HT1080 (cell line): Measurements from ENCODE around the gene KCNIP4. TPM values are rescaled to one million over a fixed set of nuclear protein-coding genes. Genes with fewer than 3 reads are reported as not detected.

Experiments
- DNase-seq: peaks from one replicate; pipeline ENCODE4 v3.0.0-alpha.2; 2015; ENCODE audit warnings: low read depth
- total RNA-seq: library from RNA; depleted of rRNA; stranded (reverse); fragments of >200 nt; shearing (Covaris generic); gene quantifications from 2 replicates; pipeline ENCODE4 v1.2.3, GENCODE V29; 2014

Gene KCNIP4
- total RNA-seq, 1 experiment from 2014 or later = not detected

DNA sequence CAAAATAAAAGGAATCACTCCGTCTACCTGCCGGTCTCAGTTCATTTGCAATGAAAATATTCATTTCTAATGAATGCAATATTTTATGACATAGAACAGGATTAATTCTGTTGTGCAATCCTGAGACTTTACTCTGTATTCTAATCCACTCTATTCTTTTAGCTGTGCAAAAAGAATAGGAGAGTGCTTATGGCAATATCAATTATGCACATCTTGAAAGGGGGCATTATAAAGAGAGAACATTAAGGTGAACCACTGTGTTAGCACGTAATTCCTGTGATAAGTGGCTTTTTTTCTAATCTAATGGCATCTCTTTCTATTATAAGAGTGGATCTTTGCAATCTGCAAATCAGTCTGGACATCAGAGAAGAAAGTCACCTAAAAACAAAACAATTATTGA lies 99.5 kb downstream of the KCNIP4 start:
- no peak for DNase-seq

DNA sequence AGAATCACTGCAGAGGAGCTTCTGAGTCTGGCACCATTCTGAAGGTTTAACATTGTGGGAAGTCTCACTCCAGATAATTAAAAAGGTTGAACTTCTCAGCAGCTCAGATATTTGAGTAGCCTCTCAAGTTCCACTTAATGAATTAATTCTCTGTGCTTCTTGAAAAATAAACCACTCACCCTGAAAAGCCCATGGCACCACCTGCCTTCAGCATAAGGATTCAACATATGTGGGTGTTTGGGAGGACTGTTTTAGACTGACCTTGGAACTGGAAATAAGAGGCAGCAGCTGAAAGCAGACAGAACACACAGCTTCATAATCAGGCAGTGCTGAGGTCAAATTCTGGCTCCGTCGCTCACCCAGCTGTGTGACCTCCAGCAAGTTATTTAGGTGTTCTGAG lies 100.6 kb downstream of the KCNIP4 start:
- DNase-seq = no peak

DNA sequence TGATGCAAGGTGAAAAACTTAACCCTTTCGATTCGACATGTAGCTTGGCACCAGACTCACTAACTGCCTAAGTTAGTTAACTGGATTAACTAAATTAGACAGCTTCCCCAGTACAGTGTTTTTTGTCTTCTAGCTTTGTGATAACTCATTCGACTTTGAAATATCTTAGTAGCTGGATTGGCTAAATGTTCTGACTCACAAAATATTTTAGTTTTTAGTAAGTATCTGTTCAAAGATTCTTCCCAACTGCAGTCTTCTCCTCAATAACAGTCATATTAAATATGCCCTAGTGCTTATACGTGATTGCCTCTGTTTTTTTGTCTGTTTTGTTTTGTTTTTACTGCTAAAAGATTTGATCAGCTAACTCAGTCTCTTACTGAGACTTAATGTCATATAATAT lies 102.9 kb downstream of the KCNIP4 start:
- DNase-seq = no peak

DNA sequence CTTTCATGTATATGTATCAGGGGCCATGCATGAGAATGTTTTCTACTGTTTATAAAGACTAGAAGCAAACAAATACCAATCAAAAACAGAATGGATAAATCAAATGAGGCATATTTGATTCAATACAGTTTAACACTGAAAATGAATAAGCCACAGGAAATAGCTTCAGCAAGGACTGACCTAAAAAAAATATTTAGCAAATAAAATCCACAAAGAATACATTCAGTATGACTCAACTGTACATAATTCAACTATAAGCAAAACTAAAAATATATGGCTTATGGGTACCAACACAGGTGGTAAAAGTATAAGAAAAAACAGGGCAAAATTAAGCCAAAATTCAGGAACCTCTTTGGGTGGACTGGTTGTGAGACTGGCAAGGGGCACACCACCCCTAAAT lies 112.9 kb downstream of the KCNIP4 start:
- DNase-seq = no peak

DNA sequence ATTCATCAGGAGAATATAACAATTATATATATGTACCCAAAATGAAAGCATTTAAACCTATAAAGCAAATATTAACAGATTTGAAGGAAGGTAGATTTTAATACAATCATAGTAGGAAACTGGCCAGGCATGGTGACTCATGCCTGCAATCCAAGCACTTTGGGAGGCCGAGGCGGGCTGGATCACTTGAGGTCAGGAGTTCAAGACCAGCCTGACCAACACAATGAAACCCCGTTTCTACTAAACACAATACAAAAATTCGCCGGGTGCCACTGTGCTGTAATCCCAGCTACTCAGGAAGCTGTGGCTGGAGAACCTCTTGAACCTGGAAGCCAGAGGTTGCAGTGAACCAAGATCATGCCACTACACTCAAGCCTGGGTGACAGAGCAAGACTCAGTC lies 118.3 kb downstream of the KCNIP4 start:
- DNase-seq = peak; percentile 28

DNA sequence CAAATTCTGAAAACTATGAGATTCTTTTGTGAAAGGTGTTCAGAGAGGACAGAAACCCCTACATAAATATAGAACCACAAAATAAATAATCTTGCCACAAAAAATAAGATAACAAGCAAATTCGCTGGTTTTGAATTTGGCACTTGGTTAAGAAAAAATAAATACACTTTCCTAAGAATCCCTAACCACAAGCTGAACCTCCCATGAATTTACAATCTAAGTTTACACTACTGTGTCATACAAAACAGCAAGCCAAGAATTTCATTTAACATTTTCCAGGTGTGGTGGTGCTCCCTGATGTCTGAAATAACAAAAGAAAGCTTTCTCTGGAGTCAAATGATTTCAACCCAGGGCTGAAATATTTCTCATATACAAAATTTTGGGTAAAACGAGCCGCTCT lies 121.0 kb downstream of the KCNIP4 start:
- no peak for DNase-seq

DNA sequence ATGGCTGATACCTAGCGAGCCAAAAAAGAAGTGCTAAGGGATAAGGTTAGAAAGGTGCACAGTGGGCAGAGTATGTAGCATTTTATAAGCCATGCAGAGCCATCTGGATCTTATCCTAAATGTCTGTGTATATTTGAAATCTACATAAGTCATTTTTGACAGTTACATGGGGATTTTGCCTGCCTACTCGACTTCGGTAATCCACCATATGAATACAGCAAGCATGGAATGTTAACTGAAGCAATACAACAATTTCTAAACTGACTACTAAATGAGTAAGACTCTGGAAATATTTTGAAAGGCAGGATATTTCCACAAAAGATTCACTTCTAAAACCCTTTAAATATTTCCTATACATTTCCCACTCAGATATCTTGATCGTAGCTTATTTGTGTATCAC lies 122.5 kb downstream of the KCNIP4 start:
- no peak for DNase-seq

DNA sequence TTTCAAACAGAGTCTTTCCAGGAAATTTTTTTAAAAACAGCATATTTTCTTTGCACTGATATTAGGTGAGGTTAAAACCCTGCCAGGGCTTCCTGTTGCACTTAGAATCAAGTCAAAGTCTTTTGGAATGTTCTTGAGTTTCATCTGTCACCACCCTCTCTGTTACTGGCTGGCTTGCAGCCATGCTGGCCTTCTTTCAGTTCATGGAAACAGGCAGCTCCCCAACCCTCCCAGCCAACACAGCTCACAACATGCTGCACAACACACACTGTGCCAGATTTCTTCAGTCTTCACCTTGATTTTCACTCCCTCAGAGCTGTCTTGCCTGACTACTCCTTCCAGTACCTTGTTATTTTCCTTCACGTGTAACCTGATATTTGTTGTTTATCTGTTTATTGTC lies 129.5 kb downstream of the KCNIP4 start:
- DNase-seq = peak; percentile 10

DNA sequence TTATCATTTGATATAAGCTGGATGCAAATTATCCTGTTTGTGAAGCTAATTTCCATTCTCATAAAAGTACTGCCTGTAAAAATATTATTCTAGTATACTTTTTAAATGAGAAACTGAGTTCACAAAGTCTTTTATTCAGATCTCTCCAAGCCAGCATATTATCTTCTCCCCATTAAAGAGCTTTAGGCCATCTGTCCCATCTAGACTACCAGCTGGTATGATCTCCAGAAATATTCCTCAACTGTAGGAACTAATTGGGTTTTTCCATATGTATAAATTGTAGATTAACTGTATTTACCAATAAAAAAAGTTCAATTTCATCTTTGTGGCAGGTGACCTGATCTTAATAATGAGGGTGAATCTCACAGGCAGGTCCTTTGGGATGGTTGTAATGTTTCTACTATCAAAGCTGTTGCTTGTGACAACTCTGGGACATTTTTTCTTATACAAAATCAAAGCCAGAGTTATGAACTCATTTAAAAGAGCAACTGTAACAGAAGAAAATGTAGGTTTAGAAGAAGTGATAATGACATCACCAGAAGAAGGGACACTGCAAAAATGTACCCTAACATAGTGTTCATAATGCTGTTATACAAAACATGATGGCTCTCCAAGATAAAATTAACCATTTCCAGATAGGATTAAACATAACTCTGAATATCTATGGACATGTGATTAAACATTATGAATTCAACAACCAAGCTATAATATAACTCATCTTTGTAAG lies 132.8 kb downstream of the KCNIP4 start:
- DNase-seq = no peak

DNA sequence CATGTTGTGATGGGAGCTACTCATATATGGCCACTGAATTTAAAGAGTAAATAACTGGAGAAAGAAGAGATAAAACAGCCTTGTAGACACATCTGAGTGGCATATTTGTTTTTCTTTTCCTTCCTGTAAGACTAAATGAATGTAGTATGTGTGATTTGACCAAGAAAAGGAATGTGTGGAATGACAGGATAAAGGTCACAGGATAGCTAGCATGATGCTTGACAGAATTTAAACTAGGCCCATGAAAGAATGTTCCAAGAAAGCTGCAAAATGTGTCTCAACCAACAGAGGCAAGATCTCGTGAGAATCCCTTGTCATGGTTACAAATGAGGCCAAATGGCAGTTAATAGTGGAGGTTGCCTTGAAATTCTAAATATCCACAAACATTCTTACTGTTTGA lies 137.0 kb downstream of the KCNIP4 start:
- peak; percentile 34 for DNase-seq

DNA sequence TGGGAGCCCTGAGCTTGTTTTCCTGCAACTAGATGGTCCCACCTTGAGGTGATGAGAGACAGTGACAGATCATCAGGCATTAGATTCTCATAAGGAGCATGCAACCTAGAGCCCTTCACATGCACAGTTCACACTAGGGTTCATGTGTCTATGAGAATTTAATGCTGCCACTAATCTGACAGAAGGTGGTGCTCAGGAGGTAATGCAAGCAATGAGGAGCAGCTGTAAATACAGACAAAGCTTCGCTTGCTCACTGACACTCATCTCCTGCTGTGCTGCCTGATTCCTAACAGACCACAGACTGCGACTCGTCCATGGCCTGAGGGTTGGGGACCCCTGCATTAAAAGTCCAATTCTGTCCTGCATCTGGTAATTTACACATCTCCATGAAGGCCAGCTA lies 141.6 kb downstream of the KCNIP4 start:
- DNase-seq = peak; percentile 29

DNA sequence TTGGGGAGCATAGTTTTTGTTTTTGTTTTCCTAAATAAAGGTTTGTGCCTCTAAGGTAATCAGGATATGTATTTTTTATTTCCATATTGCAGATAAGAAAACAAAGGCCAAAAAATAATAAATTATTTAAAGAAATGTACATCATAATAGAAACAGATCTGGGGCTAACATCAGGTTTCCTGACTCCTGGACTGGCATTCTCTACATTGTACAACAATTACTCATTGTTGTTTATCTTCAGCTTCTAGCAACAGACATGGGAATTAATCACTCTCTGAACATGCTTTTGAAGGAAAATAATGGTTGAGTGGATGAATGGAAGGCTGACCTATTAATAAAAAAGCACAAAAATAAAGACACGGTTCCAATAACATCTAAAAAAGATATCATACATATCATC lies 146.2 kb downstream of the KCNIP4 start:
- DNase-seq = peak; percentile 76

DNA sequence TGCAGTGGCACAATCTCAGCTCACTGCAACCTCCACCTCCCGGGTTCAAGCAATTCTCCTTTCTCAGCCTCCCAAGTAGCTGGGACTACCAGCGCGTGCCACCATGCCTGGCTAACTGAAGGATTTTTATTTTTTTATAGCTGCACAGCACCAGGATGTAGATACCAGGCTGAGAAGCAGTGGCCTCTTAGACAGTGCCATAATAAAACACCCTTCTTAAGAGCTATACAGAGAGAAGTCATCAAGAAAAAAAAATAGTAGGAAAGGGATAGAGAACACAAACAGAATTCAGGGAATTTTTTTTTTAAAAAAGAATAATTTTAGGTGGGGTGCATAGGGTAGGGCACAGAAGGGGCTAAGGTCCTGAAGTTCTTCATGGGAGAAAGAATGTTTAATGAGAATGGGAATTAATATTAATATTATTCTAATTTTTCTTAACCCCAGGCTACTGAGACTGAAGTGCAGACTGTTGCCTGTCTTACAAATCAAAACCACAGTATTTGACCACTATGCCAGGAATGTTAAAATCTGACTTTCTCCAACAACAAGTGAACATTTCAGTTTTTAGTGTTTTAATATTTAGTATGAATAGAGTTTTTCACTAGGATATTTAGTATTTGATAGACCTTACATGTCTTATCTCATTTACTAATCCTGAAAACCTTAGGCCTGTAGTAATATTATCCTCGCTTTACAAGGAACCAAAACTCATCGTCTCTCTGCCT lies 146.7 kb downstream of the KCNIP4 start:
- peak; percentile 33 for DNase-seq

DNA sequence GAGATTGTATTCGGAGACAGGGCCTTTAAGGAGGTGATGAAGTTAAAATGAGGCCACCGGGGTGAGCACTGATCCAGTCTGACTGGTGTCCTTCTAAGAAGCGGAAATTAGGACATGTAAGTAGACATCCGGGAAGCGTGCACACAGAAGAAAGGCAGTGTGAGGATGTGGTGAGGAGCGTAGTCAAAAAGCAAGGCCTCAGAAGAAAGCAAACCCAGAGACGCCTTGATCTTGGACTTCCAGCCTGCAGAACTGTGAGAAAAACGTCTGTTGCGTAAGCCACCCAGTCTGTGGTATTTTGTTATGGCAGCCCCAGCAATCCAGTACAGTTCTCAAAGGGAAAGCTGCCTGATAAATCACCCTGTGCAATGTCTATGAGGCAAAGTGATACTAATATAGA lies 153.5 kb downstream of the KCNIP4 start:
- peak; percentile 15 for DNase-seq

DNA sequence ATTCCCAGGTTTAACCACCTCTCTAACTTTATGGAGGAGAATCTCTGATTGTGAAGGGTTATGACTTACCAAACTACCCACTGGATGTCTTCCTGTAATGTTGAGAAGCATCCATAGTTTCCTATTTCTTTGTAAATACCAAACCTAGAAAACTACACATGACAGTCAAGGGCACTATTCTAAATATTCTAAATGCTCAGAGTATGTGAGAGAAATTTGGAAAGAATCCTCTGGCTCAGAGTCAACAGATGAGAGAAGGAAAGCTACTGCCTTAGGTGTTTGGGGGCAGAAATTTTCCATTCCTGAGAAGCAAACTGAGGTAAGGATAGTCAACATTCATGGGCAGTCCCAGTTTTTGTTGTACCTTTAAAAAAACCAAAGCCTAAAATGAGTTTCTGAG lies 155.8 kb downstream of the KCNIP4 start:
- DNase-seq = no peak

DNA sequence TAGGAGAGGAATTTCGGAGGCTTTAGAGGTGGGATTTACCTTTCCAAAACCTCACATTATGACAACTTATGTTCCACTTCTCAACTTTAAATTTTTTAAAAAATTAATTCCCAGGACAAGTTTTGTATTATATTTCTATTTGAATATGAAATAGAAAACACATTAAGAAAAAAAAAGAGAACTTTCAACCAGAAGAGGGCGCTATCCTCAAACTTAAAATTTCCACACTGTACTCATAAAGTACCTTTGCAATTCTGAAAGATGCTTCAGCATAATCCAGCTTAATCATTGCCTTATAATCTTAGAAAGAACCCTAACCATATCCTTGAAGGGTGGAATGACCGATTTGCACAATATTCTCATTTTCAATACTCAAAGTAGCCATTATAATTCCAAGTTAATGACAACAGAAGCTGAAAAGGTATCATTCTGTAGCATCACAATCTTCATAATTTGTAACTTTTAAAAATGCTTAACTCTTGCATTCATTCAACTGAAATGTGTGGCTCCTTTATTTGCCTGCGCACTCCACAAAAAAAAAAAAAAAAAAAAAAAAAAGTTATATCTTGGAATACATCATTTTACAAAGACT lies 158.0 kb downstream of the KCNIP4 start:
- DNase-seq = peak; percentile 45

DNA sequence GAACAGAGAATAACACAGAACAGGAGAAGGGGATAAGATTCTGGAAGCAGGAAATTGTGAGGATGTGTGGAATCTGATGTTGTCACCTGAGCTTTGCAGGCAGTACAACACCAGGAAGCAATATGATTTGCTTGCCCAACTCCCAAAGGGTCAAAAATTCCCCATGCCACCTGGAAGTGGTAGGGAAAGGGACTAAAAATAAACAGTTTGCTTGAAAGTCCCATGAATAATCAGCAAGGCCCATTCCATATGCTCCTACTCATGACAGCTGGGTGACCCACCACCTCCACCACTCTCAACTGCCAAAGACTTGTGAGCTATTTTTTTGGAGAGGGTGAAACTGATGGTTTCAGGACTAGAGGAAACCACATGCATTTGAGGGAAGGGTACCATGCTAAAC lies 168.4 kb downstream of the KCNIP4 start:
- DNase-seq = peak; percentile 74

DNA sequence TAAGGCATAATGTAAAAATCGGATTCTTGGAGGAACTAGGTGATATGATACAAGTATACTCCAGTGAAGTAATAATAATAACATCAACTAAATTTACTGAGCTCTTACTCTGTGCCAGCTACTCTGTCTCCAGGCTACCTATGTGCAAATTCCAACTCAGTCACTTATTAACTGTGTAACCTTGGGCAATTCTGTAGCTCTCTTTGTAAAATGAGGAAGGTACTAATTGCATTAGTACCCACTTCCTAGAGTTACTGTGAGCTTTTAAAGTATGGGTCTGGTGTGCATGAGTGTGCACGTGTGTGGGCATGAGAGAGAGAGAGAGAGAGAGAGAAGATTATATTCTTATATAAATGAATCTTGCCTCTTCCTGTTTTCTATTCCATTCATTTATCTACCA lies 169.9 kb downstream of the KCNIP4 start:
- no peak for DNase-seq

DNA sequence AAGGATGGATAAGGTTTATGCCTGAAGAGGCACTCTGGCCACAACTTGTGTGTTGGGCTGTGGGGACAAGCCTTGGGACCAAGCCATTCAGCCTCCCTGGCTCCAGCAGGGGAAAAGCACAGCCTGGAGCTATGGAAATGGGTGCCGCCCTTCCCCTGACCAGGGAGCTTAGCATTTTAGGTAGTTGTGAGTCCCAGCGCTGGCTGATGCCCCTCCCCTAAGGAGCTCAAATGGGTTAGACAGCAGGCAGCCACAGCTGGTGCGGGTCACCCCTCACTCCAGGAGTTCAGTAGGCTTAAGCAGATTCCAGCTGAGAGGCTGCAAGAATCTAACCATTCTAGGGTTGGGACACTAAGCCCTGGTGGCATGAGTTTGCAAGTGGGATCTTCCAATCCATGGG lies 172.9 kb downstream of the KCNIP4 start:
- no peak for DNase-seq

DNA sequence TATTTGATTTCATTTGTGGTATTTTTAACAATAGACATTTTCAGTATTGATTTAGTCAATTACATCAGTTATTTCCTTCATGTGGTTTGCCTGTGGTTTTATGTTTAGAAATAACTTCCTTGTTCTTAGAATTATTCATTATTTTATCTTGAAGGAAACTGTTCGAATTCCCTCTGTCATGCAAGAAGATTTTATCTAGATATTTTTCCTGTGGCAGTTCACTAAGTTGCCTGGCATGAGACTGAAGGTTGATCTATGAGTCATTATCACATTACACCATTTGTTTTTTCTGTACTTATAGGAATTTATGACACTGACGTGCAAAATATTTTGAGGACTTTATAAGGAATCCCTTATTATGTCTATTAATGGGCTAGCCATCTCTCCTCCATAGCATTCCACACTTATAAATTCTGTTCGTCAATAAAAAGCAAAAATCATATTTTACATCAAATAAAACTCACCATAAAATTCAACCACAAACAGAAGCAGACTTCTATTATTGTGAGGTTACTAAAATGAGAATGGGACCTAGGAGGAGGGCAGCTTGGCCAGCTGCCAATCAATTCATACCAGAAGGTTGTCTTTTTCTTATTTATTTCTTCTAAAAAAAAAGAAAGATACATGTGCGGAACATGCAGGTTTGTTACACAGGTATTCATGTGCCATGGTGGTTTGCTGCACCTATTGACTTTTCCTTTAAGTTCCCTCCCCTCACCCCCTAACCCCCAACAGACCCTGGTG lies 179.0 kb downstream of the KCNIP4 start:
- peak; percentile 87 for DNase-seq

DNA sequence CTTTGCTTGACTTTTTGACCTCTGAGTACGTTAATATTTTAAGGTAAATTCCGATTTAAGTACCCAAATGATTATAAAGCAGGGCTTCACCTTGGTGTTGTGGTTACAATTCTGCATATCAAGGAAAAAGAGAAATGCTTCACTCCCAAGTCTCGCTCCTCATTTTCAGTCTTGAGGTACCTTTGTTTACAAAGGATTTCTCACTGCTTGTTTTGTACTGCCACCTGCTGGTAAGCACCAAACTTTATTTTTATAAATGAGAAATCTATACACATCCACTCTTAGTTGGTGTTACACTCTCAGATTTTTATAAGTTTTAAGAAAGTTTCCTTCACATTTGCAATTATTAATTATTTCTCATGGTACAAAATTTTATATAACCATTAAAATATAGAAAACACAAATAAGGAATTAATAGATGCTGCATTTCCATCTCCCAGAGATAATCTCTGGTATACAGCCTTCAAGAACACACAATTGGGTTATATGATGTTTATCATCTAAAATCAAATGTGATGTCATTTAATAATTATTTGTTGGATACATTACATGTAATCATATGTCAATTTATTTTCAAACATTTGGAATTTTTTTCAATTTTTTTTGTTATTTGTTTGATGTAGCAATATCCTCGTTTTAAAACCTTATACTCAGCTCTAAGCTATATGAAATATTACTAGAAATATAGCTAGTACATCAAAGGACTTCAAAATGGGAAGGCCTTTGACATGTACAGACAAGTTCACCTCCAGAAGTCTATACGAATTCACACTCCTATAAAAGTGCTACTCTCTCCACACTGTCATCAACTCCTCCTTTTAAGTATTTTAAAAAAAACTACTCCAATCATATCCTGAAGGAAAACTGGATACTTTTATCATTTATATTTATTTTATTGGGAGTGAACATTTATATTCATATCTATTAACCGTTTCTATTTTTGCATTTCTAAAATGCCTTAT lies 179.9 kb downstream of the KCNIP4 start:
- DNase-seq = peak; percentile 54
